Stimulated activated CD4-positive, alpha-beta T cell treated with anti-CD3 and anti-CD28 coated beads, Interleukin-4, amount 100 ng/mL, for 48 hours (primary cell): ENCODE results near the gene KANK2.
A peak's percentile ranks its signal among the peaks of the same experiment; 100 is the strongest.

ENCODE experiments used
- DNase-seq, 2 donors: peaks; one replicate each; pipeline ENCODE4 v3.0.0-alpha.2; 2020; ENCODE audit warnings: low read depth in 2 of 2

Gene KANK2

GRCh38 chr19:11197291-11198174 is at the start of gene KANK2:
KANK2 (minus strand) TSS chr19:11197545; CDS start chr19:11194511, 3,034 bp downstream.
- peak; percentile 67 to 75 for DNase-seq

DNA sequence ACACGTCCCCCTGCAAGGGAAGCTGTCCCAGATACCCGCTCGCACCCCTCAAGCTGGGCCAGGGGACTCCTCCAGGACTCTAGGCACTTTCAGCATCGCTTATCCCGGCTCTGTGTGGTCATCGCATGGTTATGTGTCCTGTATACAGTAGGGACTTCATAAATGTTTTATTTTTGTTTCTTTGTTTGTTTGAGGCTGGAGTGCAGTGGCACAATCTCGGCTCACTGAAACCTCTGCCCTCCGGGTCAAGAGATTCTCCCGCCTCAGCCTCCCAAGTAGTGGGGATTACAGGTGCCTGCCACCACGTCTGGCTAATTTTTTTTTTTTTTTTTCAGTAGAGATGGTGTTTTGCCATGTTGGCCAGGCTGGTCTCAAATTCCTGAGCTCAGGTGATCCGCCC is 49.6 kb upstream of the KANK2 start:
- DNase-seq: no peak

DNA sequence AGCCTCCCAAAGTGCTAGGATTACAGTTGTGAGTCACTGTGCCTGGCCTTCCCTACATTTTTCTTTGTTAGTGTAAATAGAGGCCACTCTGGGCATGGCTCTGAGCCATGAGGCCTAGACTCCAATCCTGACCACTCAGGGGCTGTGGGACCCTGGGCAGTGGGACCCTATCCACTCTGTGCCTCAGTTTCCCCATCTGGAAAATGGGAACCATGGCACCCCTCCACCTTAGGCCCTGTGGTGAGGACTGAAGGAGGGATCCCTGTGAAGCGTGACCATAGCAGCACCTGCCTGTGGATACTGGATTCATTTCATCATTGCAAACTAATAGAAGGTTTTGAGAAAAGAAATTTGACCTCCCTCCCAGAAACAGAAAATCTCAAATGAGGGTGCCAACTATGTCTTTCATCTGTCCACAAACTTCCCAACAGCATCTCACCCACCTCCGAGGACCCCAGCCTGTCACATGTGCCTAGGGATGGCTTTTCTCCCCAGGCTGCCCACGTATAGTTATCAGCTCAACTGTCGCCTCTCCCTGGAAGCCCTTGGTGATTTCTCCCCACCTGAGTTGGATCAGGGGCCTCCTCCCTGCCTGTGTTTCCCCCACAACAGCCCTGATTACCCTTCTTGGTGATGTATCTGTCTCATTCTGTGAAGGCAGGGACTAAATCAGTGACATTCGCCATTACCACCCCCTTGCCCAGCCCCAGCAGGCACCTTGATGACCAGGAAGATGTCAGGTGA is 47.7 kb upstream of the KANK2 start:
- DNase-seq: no peak

GRCh38 chr19:11243798-11244169 is 46.4 kb upstream of the KANK2 start:
- DNase-seq: no peak

- DNase-seq: peak; percentile 85 to 95
These were observed 45.8 kb upstream of the KANK2 start for GRCh38 chr19:11242864-11243797.

DNA sequence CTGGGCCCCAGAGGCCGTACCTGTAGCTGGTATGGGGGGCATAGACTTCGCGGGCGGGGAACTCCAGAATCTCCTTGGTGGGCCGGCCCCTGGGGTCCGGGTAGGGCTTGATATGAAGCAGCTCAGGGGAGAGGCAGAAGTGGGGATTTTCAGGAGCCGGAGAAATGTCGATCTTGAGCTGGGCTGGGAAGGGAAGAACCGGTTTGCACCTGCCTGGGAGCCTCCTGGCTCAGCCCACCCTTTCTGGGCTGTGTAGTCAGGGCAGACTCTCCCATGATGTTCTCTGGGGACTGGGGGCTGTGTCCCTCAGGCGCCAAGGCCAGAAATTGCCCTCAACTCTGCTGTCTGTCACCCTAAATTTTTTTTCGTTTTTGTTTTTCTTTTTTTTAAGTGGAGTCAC is 44.7 kb upstream of the KANK2 start:
- DNase-seq: no peak

DNA sequence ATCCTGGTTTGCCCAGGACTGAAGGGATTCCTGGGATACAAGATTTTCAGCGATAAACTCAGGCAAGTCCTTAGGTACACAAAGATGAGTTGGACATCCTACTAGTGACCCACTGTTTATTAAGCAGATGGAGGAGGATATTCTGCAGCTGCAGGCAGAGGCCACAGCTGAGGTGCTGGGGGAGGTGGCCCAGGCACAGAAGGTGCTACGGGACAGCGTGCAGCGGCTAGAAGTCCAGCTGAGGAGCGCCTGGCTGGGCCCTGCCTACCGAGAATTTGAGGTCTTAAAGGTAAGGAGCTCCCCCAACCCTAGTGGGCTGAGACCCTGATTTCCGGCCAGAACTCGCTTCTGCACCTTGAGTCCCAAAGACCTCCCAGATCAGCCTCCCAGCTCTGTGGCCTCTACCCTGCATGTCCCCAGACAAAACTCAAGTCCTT is 42.7 kb upstream of the KANK2 start:
- no peak for DNase-seq

GRCh38 chr19:11239377-11240000 is 42.1 kb upstream of the KANK2 start, which contains the start of gene ANGPTL8:
ANGPTL8 (plus strand) TSS chr19:11239619; CDS start chr19:11239638, 19 bp downstream.
- DNase-seq: no peak

GRCh38 chr19:11238781-11239376 is 41.5 kb upstream of the KANK2 start:
- DNase-seq: no peak

GRCh38 chr19:11238041-11238440 is 40.7 kb upstream of the KANK2 start:
- no peak for DNase-seq

DNA sequence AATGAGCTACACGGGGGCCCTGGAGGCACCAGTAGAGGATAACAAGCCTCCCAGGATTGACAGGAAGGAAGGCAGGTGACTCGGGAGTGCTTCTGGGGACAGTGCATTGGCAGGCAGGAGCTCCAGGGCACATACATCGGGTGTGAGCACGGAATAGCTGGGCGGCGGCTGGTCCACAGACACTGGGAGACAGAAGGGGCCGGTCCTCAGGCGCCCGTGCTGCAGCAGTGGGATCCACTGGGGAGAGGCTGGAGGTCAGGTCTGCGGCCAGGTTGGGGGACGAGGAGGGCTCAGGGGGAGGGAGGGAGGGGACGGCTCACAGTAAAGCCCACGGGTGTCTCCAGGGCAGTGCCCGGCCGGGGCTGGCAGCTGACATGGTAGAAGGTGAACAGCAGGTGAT is 40.0 kb upstream of the KANK2 start:
- DNase-seq: no peak

GRCh38 chr19:11236324-11237301 is 39.3 kb upstream of the KANK2 start:
- DNase-seq: no peak

- no peak for DNase-seq
These were observed 37.2 kb upstream of the KANK2 start for GRCh38 chr19:11234486-11235075.

DNA sequence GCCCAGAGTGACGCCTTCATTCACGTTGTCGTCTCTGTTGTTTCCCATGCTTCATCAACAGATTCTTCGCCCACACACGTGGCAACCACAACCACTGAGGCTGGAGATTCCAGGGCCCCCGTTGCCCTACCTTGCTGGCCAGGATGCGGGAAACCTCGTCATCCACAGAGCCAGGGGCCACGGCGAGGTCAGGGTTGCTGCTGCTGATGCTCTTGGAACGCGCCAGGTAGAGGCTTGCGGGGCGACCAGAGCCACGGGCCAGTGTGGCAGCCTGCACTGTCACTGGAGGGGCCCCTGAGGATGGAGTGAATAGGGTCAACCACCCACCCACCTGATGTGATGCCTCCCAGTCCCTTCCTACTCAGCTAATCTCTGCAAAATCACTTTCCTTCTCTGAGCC is 35.7 kb upstream of the KANK2 start:
- no peak for DNase-seq

DNA sequence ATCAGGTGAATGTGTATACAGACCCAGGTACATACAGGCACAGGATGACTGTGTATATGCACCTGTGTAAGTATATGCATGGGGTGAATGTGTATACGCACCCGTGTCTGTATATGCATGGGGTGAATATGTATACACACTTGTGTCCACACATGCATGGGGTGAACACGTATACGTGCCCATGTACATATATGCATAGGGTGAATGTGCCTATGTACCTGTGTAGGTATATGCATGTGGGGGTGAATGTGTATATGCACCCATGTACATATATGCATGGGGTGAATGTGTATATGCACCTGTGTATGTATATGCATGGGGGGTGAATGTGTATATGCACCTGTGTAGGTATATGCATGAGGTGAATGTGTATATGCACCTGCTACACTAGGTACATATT is 35.2 kb upstream of the KANK2 start:
- no peak for DNase-seq

GRCh38 chr19:11230621-11231386 is 33.5 kb upstream of the KANK2 start:
- no peak for DNase-seq

DNA sequence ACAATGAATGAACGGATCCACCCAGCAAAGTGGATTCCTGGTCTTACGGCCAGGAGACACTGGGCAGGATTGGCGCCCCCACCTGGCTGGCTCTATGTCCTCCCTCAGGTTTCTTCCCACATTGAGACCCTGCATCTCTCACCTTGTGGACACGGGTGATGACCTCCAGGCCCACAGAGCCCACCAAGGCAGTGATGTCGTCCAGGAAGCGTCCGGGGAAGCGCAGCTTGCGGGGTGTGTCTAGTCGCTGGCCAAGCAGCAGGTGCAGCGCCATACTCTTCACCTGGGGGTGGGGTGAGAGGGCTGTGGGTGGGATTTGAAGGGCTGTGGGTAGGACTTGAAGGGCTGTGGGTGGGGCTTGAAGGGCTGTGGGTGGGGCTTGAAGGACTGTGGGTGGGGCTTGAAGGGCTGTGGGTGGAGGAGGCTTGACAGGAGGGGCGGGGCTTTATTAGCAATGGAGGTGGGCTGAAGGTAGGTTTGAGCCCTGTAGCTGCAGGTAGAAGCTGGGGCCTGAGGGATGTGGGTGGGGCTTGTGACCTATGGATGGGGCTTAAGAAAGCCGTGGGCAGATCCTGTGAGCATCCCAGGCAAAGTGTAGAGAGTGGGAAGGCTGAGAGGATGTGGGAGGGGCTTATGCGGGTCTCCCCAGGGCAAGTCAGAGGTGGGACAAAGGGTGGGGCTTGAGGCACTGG is 30.0 kb upstream of the KANK2 start:
- peak in 1 of 2 donors; percentile 26 for DNase-seq

DNA sequence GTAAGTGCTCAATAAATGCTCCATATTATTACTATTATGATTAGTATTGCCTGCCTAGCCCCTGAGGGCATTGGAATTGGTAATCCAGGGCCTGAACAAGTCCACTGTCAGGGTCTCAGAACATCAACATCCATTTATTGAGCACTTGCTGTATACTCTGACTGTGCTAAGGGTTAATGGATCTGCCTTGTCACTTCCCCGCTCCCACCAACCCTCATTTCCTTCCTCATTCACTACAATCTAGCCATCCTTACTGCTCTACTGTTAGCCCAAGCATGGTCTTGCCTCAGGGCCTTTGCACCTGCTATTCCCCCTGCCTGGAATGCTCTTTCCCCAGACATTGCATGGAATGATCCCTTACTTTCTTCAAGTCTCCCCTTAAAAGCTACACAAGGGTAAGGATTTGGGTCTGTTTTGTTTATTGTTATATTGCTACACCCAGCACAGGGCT is 29.4 kb upstream of the KANK2 start:
- no peak for DNase-seq
